Measurements from ENCODE around the gene FAAP100.
"Not testable (repeated sequence)": the region's sequence is repeated elsewhere in the genome, so short reads cannot be mapped to it uniquely, and the experiment has no call there.

Gene FAAP100, protein sequence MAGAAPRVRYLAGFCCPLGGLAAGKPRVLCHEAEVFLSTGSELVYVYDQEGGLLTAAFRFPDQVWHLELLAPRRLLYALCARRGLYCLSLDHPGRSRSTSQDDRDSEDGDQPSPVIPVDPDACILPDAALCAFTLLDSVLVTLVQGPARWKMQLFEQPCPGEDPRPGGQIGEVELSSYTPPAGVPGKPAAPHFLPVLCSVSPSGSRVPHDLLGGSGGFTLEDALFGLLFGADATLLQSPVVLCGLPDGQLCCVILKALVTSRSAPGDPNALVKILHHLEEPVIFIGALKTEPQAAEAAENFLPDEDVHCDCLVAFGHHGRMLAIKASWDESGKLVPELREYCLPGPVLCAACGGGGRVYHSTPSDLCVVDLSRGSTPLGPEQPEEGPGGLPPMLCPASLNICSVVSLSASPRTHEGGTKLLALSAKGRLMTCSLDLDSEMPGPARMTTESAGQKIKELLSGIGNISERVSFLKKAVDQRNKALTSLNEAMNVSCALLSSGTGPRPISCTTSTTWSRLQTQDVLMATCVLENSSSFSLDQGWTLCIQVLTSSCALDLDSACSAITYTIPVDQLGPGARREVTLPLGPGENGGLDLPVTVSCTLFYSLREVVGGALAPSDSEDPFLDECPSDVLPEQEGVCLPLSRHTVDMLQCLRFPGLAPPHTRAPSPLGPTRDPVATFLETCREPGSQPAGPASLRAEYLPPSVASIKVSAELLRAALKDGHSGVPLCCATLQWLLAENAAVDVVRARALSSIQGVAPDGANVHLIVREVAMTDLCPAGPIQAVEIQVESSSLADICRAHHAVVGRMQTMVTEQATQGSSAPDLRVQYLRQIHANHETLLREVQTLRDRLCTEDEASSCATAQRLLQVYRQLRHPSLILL

DNA sequence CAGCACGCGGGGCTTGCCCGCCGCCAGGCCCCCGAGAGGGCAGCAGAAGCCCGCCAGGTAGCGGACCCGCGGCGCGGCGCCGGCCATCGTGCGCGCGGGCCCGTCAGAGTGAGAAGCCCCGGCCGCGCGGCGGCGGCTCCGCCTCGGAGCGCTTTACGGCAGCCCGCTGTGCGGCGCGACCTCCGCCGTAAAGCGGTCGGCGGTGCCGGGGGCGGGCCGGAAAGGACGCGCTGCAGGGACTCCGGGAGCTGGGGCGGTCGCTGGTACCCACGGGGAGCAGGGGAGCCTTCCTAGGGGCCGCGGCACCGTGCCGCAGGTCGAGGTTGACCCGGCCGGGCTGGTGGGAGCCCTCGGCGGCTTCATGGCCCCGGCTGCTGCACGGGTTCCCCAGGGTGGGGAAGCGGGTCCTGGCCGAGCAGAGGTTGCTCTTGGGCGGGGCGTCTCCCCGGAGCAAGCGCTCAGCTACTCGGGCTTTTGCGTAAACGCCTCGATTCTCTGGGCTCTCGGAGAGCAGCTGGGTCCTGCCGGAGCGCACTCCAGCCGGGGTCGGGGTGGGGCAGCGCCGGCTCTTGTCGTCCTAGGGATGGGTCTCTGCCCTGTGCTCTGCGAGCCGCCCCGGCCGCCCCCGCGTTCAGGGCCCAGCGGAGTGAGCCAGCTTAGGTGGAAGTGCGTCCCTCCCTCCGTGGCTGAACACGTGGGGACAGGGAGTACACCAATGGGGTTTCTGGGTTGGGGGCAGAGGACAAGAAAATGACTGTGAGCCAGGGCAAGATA lies at the start of gene FAAP100:
Gene FAAP100, minus strand, starts transcription at position 110 of the 774 bp plus-strand sequence. Its CDS starts 23 bp downstream, at position 87.
- peak; percentile 61 to 62 for DNase-seq (ENCODE audit: low read depth in 2 of 2)

DNA sequence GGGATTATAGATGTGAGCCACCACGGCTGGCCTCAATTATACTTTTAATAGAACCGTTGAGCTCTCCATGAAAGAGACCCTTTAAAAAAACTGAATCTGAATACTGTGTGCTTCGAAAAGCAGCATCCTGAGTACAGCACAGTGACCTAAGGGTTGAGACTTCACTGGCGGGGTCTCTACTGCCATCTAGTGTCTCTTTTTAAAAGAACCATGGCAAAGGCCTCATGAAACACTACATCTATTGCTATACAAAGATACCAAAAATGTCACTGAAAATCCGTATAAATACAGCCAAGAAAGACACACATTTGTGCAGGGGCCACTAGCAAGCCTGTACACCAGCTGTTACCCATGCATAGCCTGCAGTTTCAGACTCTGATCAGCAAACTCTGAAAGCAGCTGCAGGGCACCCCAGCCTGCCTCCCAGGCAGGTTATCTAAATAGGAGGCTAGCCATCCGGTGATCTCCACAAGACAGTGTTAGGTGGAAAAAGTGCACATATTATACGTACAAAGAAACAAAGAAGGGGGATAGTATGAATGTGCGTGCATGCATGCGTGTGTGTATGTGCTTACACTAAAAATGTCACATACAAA lies 49.5 kb upstream of the FAAP100 start:
- peak in 1 of 2 donors; percentile 14 for DNase-seq (ENCODE audit: low read depth in 2 of 2)

DNA sequence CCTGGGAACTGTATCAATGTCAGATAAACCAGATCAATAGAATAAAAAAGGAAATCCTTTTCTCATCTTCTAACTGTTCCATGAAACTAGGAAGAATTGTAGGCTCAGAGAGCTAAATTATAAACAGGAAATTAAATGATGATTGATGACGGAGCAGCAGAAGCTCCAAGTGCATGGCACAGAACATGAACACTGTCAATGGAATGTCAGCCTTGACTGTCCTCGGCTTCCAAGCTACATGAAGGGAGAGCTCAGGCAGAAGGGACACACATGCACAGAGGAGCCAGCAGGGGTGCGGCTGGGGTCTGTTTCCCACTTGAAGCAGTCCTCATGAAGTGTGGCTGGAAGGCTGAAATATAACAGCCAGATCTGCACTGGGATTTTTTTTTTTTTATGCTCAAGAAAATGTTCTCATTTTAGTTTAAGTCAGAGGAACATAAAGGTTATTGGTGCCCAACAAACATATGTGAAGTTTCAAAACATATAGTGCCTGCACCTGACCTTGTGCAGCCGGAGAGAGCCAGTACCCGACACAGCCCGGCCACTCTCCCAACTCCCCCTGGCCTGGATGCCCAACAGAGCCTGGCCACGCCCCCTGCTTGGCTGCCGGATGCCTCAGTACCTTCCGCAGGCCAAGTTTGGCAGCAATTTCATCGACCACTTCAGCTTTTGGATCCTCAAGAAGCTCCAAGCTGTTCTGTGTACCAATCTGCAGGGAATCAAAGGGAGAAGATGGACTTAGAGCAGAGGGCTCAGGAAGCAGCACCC lies 47.8 kb upstream of the FAAP100 start:
- DNase-seq (ENCODE audit: low read depth in 2 of 2), result no peak

- DNase-seq (ENCODE audit: low read depth in 2 of 2), result no peak
Measured at GRCh38 chr17:81593105-81593871, 41.1 kb upstream of the FAAP100 start.

DNA sequence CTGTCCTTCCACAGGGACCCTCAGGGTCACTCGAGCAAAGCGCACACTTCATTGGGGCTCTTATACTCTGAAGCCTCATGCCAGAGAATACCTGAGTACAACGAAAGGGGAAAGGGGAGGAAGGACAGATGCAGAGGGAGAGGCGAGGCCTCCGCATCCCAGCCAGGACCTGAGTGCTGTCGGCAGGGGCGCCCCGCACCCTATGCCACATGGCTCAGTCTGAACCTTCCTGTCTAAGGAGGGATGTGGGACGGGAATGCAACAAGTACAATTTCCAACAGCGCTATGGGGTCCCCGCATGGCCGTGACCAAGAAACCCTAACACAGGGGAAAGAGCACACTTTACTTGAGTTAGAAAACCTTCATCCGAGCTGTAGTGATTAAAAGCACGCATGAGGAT lies 39.8 kb upstream of the FAAP100 start:
- DNase-seq (ENCODE audit: low read depth in 2 of 2), result no peak

GRCh38 chr17:81590121-81590520 lies 38.0 kb upstream of the FAAP100 start:
- DNase-seq (ENCODE audit: low read depth in 2 of 2), result no peak

- no peak for DNase-seq (ENCODE audit: low read depth in 2 of 2)
Measured at GRCh38 chr17:81589612-81590011, 37.5 kb upstream of the FAAP100 start.

- no peak for DNase-seq (ENCODE audit: low read depth in 2 of 2)
Measured at GRCh38 chr17:81586096-81586495, 33.9 kb upstream of the FAAP100 start.

GRCh38 chr17:81584771-81585170 lies 32.6 kb upstream of the FAAP100 start:
- DNase-seq (ENCODE audit: low read depth in 2 of 2), result not testable (repeated sequence)

GRCh38 chr17:81583589-81584342 lies 31.6 kb upstream of the FAAP100 start:
- DNase-seq (ENCODE audit: low read depth in 2 of 2), result no peak

DNA sequence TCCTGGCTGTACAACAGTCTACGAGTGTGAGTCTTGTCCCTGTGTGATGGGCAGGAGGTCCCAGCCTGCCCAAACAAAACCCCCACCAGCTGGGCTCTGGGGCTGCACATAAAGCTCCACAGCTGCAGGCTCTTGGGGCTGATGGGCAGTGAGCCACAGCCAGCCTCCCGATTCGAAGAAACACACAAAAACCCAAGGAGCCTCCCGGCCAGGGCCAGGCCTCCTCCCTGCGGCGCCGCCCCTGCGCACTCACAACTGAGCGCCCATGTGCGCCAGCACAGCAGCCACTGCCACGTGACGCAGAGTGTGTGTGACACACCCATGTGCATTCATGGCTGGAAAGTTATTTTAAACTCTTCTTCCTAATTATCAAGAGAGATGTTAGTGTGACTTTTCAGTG lies 30.6 kb upstream of the FAAP100 start:
- no peak for DNase-seq (ENCODE audit: low read depth in 2 of 2)

DNA sequence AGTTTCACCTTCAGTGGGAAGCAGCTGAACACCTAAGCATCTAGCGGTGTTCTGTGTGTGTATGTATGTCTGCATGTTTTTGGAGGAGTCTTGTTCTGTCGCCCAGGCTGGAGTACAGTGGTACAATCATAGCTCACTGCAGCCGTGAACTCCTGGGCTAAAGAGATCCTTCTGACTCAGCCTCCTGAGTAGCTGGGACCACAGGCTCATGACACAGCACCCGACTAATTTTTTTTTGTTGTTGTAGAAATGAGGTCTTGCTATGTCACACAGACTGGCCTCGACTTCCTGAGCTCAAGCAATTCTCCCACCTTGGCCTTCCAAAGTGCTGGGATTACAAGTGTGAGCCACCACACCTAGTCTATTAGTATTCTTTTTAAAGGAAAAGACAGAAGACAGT lies 30.2 kb upstream of the FAAP100 start:
- no peak for DNase-seq (ENCODE audit: low read depth in 2 of 2)

GRCh38 chr17:81581758-81582157 lies 29.6 kb upstream of the FAAP100 start:
- no peak for DNase-seq (ENCODE audit: low read depth in 2 of 2)

DNA sequence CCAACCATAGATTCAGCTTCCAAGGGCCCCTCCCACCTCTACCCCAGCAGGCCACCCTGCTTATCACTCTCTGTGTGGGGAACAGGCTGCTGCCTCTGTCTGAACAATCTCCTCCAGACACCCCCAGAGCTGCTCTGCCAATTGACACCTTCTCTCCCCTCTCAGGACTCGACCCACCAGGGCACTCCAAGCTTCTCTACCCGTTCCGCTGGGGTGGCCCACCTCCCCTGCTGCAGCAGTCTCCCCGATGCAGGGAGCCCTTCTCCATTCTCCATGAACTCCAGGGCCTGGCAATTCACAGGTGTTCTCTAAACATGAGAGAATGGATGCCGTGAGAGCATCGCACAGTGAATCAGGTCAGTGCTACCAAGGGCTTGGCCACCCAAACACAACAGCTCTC lies 28.3 kb upstream of the FAAP100 start:
- no peak for DNase-seq (ENCODE audit: low read depth in 2 of 2)

DNA sequence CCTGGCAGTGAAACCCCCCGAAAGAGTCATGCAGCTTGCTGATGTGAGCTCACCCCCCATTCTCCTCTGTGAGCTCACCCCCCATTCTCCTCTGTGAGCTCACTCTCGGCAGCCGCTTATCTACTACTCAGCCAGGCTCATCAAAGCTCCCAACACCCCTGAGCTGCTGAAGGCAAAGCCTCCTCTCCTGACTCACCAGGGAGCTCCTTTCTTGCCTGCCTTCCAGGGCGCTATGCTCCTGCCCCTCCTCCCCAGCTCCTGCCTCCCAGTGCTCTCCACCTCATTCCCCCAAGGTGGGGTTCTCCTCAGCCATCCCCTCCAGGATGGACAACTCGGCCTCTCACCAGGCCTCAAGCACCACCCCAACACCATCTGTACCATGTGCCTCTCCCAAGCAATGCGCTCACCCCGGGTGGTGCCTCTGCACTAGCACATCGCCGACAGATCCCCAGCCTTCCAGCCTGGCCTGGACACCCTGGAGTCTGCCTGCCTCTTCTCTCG lies 27.7 kb upstream of the FAAP100 start:
- no peak for DNase-seq (ENCODE audit: low read depth in 2 of 2)

- no peak for DNase-seq (ENCODE audit: low read depth in 2 of 2)
Measured at GRCh38 chr17:81579298-81579697, 27.1 kb upstream of the FAAP100 start.

DNA sequence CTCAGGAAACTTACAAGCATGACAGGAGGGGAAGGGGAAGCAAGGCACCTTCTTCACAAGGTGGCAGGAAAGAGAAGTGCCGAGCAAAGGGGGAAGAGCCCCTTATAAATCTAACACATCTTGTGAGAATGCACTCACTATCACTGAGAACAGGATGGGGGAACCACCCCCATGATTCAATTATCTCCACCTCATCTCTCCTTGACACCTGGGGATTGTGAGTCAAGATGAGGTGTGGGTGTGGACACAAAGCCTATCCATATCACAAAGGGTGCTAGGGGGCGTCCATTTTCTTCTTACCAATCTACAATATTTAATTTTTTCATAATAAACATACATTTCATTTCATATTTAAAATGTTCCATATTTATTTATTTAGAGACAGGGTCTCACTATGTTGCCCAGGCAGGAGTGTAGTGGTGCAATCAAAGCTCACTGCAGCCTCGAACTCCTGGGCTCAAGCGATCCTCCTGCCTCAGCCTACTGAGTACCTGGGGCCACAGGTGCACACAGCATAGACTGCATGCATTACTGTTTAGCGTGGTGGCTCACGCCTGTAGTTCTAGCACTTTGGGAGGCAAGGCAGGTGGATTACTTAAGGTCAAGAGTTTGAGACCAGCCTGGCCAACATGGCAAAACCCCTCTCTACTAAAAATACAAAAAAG lies 26.5 kb upstream of the FAAP100 start:
- no peak for DNase-seq (ENCODE audit: low read depth in 2 of 2)

- DNase-seq (ENCODE audit: low read depth in 2 of 2), result no peak
Measured at GRCh38 chr17:81578038-81578441, 25.9 kb upstream of the FAAP100 start.
